WTC11 (cell line): ENCODE results near the gene FNDC3B. TPM values are rescaled to one million over a fixed set of nuclear protein-coding genes. Genes with fewer than 3 reads are reported as not detected.

Experiments
- ATAC-seq: fragments of 200-7000 bp; cut with Tn5 transposase; 2 replicates; pipeline ENCODE4 v1.10.0; 2021; ENCODE audit warnings: mild to moderate bottlenecking, moderate library complexity
- CTCF ChIA-PET: fragments of 300-600 bp; sonication (Branson Sonifier 250); formaldehyde crosslinking; loops from one replicate; lab custom pipeline; 2021; ENCODE audit warnings: antibody characterized with exemption; lab: Charles Lee
- POLR2A ChIA-PET: fragments of 350-600 bp; sonication (Branson Sonifier 250); formaldehyde crosslinking; loops from one replicate; lab custom pipeline; 2021; ENCODE audit warnings: antibody characterized with exemption; lab: Charles Lee
- DNase-seq: peaks from one replicate; pipeline ENCODE4 v3.0.0; 2021; ENCODE audit warnings: low spot score
- H3K27ac Mint-ChIP-seq: 2 replicates; pipeline ENCODE4 v1.8.0; 2021; ENCODE audit warnings: mixed read lengths
- H3K27me3 Mint-ChIP-seq: 2 replicates; pipeline ENCODE4 v1.8.0; 2021; ENCODE audit warnings: low read depth, mild to moderate bottlenecking, moderate library complexity, mixed read lengths
- H3K36me3 Mint-ChIP-seq: 2 replicates; pipeline ENCODE4 v1.8.0; 2021; ENCODE audit warnings: mixed read lengths
- H3K4me1 Mint-ChIP-seq: 2 replicates; pipeline ENCODE4 v1.8.0; 2022; ENCODE audit warnings: mixed read lengths
- H3K4me3 Mint-ChIP-seq: 2 replicates; pipeline ENCODE4 v1.8.0; 2021; ENCODE audit warnings: mild to moderate bottlenecking, moderate library complexity, mixed read lengths
- H3K9me3 Mint-ChIP-seq: 2 replicates; pipeline ENCODE4 v1.8.0; 2021; ENCODE audit warnings: mixed read lengths
- CBFB ChIP-seq: sonication (generic); formaldehyde crosslinking; IDR thresholded peaks from 2 replicates; pipeline ENCODE4 v1.8.1; 2022; ENCODE audit warnings: mild to moderate bottlenecking, low read depth, missing genetic modification reagents
- CTCF ChIP-seq: fragments of 200-600 bp; IDR thresholded peaks from 2 replicates; pipeline ENCODE4 v1.8.0; 2022; ENCODE audit warnings: antibody characterized with exemption
- E2F4 ChIP-seq: sonication (generic); formaldehyde crosslinking; IDR thresholded peaks from 2 replicates; pipeline ENCODE4 v1.8.1; 2022; ENCODE audit warnings: low read depth, mild to moderate bottlenecking, moderate library complexity, missing genetic modification reagents, borderline replicate concordance
- ELF4 ChIP-seq: sonication (generic); formaldehyde crosslinking; IDR thresholded peaks from 2 replicates; pipeline ENCODE4 v1.8.1; 2022; ENCODE audit warnings: low read depth, mild to moderate bottlenecking, moderate library complexity, missing genetic modification reagents
- FOXK1 ChIP-seq: sonication (generic); formaldehyde crosslinking; IDR thresholded peaks from 2 replicates; pipeline ENCODE4 v1.8.0; 2022; ENCODE audit warnings: mild to moderate bottlenecking, moderate library complexity, missing genetic modification reagents
- GTF2I ChIP-seq: fragments of 250-450 bp; sonication (Bioruptor Pico); conservative IDR thresholded peaks from 2 replicates; pipeline ENCODE4 v1.4.0; 2021; ENCODE audit warnings: mild to moderate bottlenecking
- IRF2 ChIP-seq: sonication (generic); formaldehyde crosslinking; IDR thresholded peaks from 2 replicates; pipeline ENCODE4 v1.8.0; 2022; ENCODE audit warnings: low read depth, missing genetic modification reagents, borderline replicate concordance
- JUN ChIP-seq: sonication (generic); formaldehyde crosslinking; IDR thresholded peaks from 2 replicates; pipeline ENCODE4 v1.8.0; 2023; ENCODE audit warnings: mild to moderate bottlenecking, missing genetic modification reagents
- NFATC4 ChIP-seq: fragments of 250-450 bp; sonication (Bioruptor Pico); IDR thresholded peaks from 2 replicates; pipeline ENCODE4 v1.9.0; 2021; ENCODE audit warnings: mild to moderate bottlenecking
- NFYB ChIP-seq: sonication (generic); formaldehyde crosslinking; conservative IDR thresholded peaks from 2 replicates; pipeline ENCODE4 v1.8.0; 2022; ENCODE audit warnings: low read depth, missing genetic modification reagents
- OVOL2 ChIP-seq: fragments of 250-450 bp; sonication (Bioruptor Pico); IDR thresholded peaks from 2 replicates; pipeline ENCODE4 v1.9.0; 2021; ENCODE audit warnings: mild to moderate bottlenecking, borderline replicate concordance
- RORB ChIP-seq: fragments of 250-450 bp; sonication (Bioruptor Pico); IDR thresholded peaks from 2 replicates; pipeline ENCODE4 v1.9.0; 2021; ENCODE audit warnings: mild to moderate bottlenecking
- USF1 ChIP-seq: sonication (generic); formaldehyde crosslinking; IDR thresholded peaks from 2 replicates; pipeline ENCODE4 v1.8.0; 2022; ENCODE audit warnings: mild to moderate bottlenecking, missing genetic modification reagents
- ZNF121 ChIP-seq: sonication (generic); formaldehyde crosslinking; IDR thresholded peaks from 2 replicates; pipeline ENCODE4 v1.8.0; 2023; ENCODE audit warnings: missing genetic modification reagents
- ZNF219 ChIP-seq: sonication (generic); formaldehyde crosslinking; IDR thresholded peaks from 2 replicates; pipeline ENCODE4 v1.8.0; 2023; ENCODE audit warnings: missing genetic modification reagents, mild to moderate bottlenecking, borderline replicate concordance
- ZNF425 ChIP-seq: fragments of 250-450 bp; sonication (Bioruptor Pico); conservative IDR thresholded peaks from 2 replicates; pipeline ENCODE4 v1.9.0; 2021; ENCODE audit warnings: mild to moderate bottlenecking
- total RNA-seq: library from RNA; stranded (reverse); gene quantifications from 3 replicates; pipeline ENCODE4 v1.2.3, GENCODE V29; 2021
- TF ChIP-seq, protein P1 (sequence below): sonication (generic); formaldehyde crosslinking; IDR thresholded peaks from 2 replicates; pipeline ENCODE4 v1.8.1; 2023; ENCODE audit warnings: mild to moderate bottlenecking, missing genetic modification reagents
- TF ChIP-seq, protein P2 (sequence below): sonication (generic); formaldehyde crosslinking; IDR thresholded peaks from 2 replicates; pipeline ENCODE4 v1.8.1; 2023; ENCODE audit warnings: mild to moderate bottlenecking, moderate library complexity, missing genetic modification reagents
- TF ChIP-seq, protein P3 (sequence below): fragments of 250-450 bp; sonication (Bioruptor Pico); IDR thresholded peaks from 2 replicates; pipeline ENCODE4 v1.9.0; 2021; ENCODE audit warnings: moderate library complexity, mild to moderate bottlenecking, inconsistent platforms, borderline replicate concordance

Gene FNDC3B
- total RNA-seq, 1 experiment from 2014 or later: 42.8 TPM

DNA sequence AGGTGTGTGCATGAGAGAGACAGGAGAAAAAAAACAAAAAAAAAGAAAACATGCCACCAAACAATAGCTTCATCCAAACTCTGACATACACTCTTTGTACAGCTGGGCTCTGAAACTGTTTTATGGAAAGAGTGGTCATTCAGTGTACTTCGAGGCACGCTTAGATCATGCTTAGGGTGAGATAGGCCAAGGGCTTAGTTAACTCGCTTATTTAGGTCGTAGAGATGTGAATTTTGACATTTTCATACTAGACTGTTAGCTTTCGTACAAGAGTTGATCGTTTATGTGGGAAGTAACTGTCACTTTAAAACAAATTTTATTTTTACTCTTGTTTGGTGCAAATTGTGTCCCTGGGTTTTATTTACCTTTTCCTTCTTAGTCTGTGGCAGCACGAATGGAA, 242.5 kb downstream of the FNDC3B start:
- TF ChIP-seq NFYB (CRISPR knock-in tag) (no peak), ZNF425 (CRISPR knock-in tag) (no peak), JUN (no peak), NFATC4 (CRISPR knock-in tag) (no peak), ZNF121 (CRISPR knock-in tag) (no peak), USF1 (CRISPR knock-in tag) (no peak), CBFB (CRISPR knock-in tag) (no peak), OVOL2 (CRISPR knock-in tag) (no peak)
- TF ChIP-seq, protein P1, sequence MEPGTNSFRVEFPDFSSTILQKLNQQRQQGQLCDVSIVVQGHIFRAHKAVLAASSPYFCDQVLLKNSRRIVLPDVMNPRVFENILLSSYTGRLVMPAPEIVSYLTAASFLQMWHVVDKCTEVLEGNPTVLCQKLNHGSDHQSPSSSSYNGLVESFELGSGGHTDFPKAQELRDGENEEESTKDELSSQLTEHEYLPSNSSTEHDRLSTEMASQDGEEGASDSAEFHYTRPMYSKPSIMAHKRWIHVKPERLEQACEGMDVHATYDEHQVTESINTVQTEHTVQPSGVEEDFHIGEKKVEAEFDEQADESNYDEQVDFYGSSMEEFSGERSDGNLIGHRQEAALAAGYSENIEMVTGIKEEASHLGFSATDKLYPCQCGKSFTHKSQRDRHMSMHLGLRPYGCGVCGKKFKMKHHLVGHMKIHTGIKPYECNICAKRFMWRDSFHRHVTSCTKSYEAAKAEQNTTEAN (CRISPR knock-in tag): no peak
- Mint-ChIP-seq H3K4me3 (no peak overlapping the region), H3K9me3 (no peaks in the 10 kb centered on the region), H3K36me3 (peaks cover 4% of the 10 kb centered on the region), H3K27ac (no peak overlapping the region), H3K27me3 (no peaks in the 10 kb centered on the region), H3K4me1 (peaks cover 11% of the 10 kb centered on the region)
- ATAC-seq (no peak), DNase-seq (no peak)
- CTCF ChIA-PET: interaction anchor here (0.5 to 1.0 kb wide), 2 partner anchors 11 to 52 kb away, joined by 3 read pairs; no protein-coding TSS in a partner anchor
- POLR2A ChIA-PET: no interaction called here

GRCh38 chr3:172282850-172283249, 243.5 kb downstream of the FNDC3B start:
- Mint-ChIP-seq H3K9me3 (no peaks in the 10 kb centered on the region), H3K4me3 (no peak overlapping the region), H3K36me3 (peaks cover 4% of the 10 kb centered on the region), H3K27me3 (no peaks in the 10 kb centered on the region), H3K4me1 (peaks cover 11% of the 10 kb centered on the region), H3K27ac (no peak overlapping the region)
- no peak for ATAC-seq
- no peak for DNase-seq
- ChIA-PET CTCF (no interaction called here), POLR2A (no interaction called here)
- TF ChIP-seq CTCF (no peak), RORB (CRISPR knock-in tag) (no peak), FOXK1 (no peak), GTF2I (CRISPR knock-in tag) (no peak), ZNF219 (CRISPR knock-in tag) (no peak), E2F4 (CRISPR knock-in tag) (no peak), ELF4 (CRISPR knock-in tag) (no peak), IRF2 (no peak), ZNF121 (CRISPR knock-in tag) (no peak), JUN (no peak)
- TF ChIP-seq, protein P2, sequence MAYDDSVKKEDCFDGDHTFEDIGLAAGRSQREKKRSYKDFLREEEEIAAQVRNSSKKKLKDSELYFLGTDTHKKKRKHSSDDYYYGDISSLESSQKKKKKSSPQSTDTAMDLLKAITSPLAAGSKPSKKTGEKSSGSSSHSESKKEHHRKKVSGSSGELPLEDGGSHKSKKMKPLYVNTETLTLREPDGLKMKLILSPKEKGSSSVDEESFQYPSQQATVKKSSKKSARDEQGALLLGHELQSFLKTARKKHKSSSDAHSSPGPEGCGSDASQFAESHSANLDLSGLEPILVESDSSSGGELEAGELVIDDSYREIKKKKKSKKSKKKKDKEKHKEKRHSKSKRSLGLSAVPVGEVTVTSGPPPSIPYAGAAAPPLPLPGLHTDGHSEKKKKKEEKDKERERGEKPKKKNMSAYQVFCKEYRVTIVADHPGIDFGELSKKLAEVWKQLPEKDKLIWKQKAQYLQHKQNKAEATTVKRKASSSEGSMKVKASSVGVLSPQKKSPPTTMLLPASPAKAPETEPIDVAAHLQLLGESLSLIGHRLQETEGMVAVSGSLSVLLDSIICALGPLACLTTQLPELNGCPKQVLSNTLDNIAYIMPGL (CRISPR knock-in tag): no peak
- TF ChIP-seq, protein P3, sequence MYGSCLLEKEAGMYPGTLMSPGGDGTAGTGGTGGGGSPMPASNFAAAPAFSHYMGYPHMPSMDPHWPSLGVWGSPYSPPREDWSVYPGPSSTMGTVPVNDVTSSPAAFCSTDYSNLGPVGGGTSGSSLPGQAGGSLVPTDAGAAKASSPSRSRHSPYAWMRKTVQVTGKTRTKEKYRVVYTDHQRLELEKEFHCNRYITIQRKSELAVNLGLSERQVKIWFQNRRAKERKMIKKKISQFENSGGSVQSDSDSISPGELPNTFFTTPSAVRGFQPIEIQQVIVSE (CRISPR knock-in tag): no peak
